ENCODE measurements around the gene PFKFB2. TPM values are rescaled to one million over a fixed set of nuclear protein-coding genes. Genes with fewer than 3 reads are reported as not detected.

PFKFB2 gene
- total RNA-seq, 2 donors from 2014 or later, result 5.6 to 6.1 TPM

DNA sequence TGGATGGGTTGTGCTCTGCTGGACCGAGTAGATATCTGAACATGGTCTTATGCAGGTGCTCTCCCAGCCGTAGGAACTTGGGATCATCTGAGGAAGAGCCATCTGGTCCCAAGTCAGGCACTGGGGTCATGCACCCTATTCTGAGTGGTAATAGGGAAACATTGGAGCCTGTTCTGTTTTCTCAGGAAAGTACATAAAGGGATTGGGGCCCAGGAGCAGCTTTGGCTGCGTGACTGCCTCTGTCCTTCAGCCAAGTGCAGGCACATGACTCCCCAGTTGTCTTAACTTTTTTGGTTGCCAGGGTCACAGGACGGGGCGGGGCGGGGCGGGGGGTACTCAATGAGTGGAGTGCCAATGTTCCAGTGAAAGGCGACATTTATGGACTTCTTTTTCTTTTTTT is 11.5 kb downstream of the PFKFB2 start:
- intact Hi-C loops (cut with DNase I), result no loop called here
- no peak overlapping the region for H3K4me3 ChIP-seq
- H3K9me3 ChIP-seq, result no peaks in the 10 kb centered on the region
- H3K4me1 ChIP-seq (replicated peaks), result no peaks in the 10 kb centered on the region
- H3K27ac ChIP-seq, result no peak overlapping the region
- WGBS, result 79% methylated on average over 8 of the region's 8 CpGs
- no peak for DNase-seq (ENCODE audit: low spot score)
- no peaks in the 10 kb centered on the region for H3K36me3 ChIP-seq
- no peaks in the 10 kb centered on the region for H3K27me3 ChIP-seq (replicated peaks; ENCODE audit: insufficient read depth)
- no peak for TF ChIP-seq POLR2A (IDR thresholded peaks at IDR 0.05)
- TF ChIP-seq POLR2AphosphoS5 (IDR thresholded peaks at IDR 0.05), result no peak
- TF ChIP-seq CTCF (IDR thresholded peaks at IDR 0.05), result no peak

- intact Hi-C loops (cut with DNase I), result no loop called here
- Histone ChIP-seq H3K27ac (no peak overlapping the region), H3K9me3 (no peaks in the 10 kb centered on the region), H3K4me1 (replicated peaks) (no peaks in the 10 kb centered on the region), H3K36me3 (peaks cover 0 to 3% of the 10 kb centered on the region in 2 donors), H3K4me3 (no peak overlapping the region), H3K27me3 (replicated peaks; ENCODE audit: insufficient read depth) (no peaks in the 10 kb centered on the region)
- no peak for DNase-seq (ENCODE audit: low spot score)
- TF ChIP-seq POLR2A (IDR thresholded peaks at IDR 0.05) (no peak), CTCF (IDR thresholded peaks at IDR 0.05) (no peak), POLR2AphosphoS5 (IDR thresholded peaks at IDR 0.05) (no peak)
- WGBS, result 60% methylated on average over 3 of the region's 3 CpGs
These were observed 14.1 kb downstream of the PFKFB2 start for GRCh38 chr1:207067185-207067584.

DNA sequence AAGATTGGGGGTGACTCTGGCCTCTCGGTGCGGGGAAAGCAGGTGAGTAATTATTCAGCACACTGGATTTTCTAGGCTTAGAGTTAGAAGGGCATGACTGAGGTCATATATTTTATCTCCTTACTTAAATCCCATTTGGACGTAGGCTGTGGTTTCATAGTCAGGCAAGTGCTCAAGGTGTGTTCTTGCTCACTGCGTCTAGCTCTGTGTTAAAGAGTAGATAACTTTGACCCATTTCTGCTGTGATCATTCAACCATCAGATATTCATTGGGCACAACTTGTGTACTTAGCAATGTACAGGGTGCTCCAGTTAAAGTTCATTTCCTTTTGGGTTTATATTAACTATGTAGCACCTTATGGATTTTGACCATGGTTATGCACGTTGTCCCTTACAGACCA is 14.6 kb downstream of the PFKFB2 start:
- DNase-seq (ENCODE audit: low spot score), result no peak
- no peak for TF ChIP-seq CTCF (IDR thresholded peaks at IDR 0.05)
- TF ChIP-seq POLR2AphosphoS5 (IDR thresholded peaks at IDR 0.05), result no peak
- no peak for TF ChIP-seq POLR2A (IDR thresholded peaks at IDR 0.05)

GRCh38 chr1:207069061-207069460 is 16.0 kb downstream of the PFKFB2 start:
- WGBS, result 89% methylated on average over 3 of the region's 3 CpGs
- no peak overlapping the region for H3K4me3 ChIP-seq
- intact Hi-C loops (cut with DNase I), result no loop called here
- no peak for TF ChIP-seq CTCF (IDR thresholded peaks at IDR 0.05)
- no peak for TF ChIP-seq POLR2AphosphoS5 (IDR thresholded peaks at IDR 0.05)
- no peak for TF ChIP-seq POLR2A (IDR thresholded peaks at IDR 0.05)
- H3K27ac ChIP-seq, result no peak overlapping the region
- H3K27me3 ChIP-seq (replicated peaks; ENCODE audit: insufficient read depth), result no peaks in the 10 kb centered on the region
- H3K4me1 ChIP-seq (replicated peaks), result no peaks in the 10 kb centered on the region
- DNase-seq (ENCODE audit: low spot score), result no peak
- peaks cover 0 to 3% of the 10 kb centered on the region in 2 donors for H3K36me3 ChIP-seq
- H3K9me3 ChIP-seq, result no peaks in the 10 kb centered on the region

More for the DNA sequence above, 14.6 kb downstream of the PFKFB2 start:
- Histone ChIP-seq H3K27ac (no peak overlapping the region), H3K9me3 (no peaks in the 10 kb centered on the region), H3K4me3 (no peak overlapping the region), H3K36me3 (peaks cover 0 to 3% of the 10 kb centered on the region in 2 donors), H3K27me3 (replicated peaks; ENCODE audit: insufficient read depth) (no peaks in the 10 kb centered on the region), H3K4me1 (replicated peaks) (no peaks in the 10 kb centered on the region)
- 84% methylated on average over 5 of the region's 5 CpGs for whole genome bisulfite sequencing
- intact Hi-C loops (cut with DNase I), result no loop called here

DNA sequence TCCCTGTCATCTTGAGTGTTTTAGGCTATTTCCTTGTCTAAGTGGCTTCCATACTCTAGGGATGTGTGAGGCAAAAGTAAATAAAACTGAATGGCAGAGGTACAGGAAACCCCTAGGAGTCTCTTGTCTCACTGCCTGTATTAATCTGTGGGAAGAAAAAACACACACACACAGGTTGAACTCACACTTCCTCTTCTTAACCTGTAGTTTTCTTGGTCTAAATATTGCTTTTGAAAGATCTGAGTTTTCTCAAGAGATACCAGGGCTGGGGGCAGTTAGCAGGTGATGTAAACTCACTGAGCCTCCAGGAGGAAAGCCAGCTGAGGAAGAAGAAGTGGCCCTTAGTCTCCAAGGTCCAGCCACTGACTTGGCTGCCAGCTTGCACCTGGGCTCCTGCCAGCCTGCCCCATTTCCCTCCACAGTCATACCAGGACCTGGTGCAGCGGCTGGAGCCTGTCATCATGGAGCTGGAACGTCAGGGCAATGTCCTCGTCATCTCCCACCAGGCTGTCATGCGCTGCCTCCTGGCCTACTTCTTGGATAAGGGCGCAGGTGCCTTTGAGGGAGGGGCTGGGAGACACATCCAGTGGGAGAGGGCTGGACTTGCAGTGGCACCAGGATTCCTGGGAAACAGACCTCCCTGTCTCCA is 16.9 kb downstream of the PFKFB2 start:
- Histone ChIP-seq H3K4me3 (no peak overlapping the region), H3K27me3 (replicated peaks; ENCODE audit: insufficient read depth) (no peaks in the 10 kb centered on the region), H3K27ac (no peak overlapping the region), H3K9me3 (no peaks in the 10 kb centered on the region), H3K4me1 (replicated peaks) (no peaks in the 10 kb centered on the region), H3K36me3 (peaks cover 0 to 3% of the 10 kb centered on the region in 2 donors)
- no peak for TF ChIP-seq CTCF (IDR thresholded peaks at IDR 0.05)
- TF ChIP-seq POLR2AphosphoS5 (IDR thresholded peaks at IDR 0.05), result no peak
- TF ChIP-seq POLR2A (IDR thresholded peaks at IDR 0.05), result no peak
- no peak for DNase-seq (ENCODE audit: low spot score)
- intact Hi-C loops (cut with DNase I), result no loop called here
- 96% methylated on average over 5 of the region's 5 CpGs for WGBS
